ENCODE measurements around the gene FCGBP. TPM values are rescaled to one million over a fixed set of nuclear protein-coding genes. Genes with fewer than 3 reads are reported as not detected.

FCGBP gene
- 100 to 1,000 TPM in 5 of 9 donors, 10 to 100 TPM in 3, 1 to 10 TPM in 1; 1.6 to 785 (median 156) TPM for total RNA-seq
- polyA plus RNA-seq: 1 to 10 TPM; 3.8 to 7.2 (median 4.4) TPM
- long read RNA-seq, donor 1: 0 reads
- long read RNA-seq, donor 2, partial matches to known transcripts: 6 of 6 reads
- long read RNA-seq, donor 2, other reads (novel, unspliced or antisense): 0 of 6 reads
- long read RNA-seq, donor 3: 0 reads
- long read RNA-seq, donor 4, partial matches to known transcripts: 19 of 21 reads
- long read RNA-seq, donor 4, other reads (novel, unspliced or antisense): 2 of 21 reads
- long read RNA-seq, donor 5, full-length matches to known transcripts: 2 of 69 reads
- long read RNA-seq, donor 5, partial matches to known transcripts: 66 of 69 reads
- long read RNA-seq, donor 5, other reads (novel, unspliced or antisense): 1 of 69 reads
- long read RNA-seq, donor 6, partial matches to known transcripts: 6 of 6 reads
- long read RNA-seq, donor 6, other reads (novel, unspliced or antisense): 0 of 6 reads
- long read RNA-seq, donor 7: 0 reads
- long read RNA-seq, donor 8, partial matches to known transcripts: 7 of 7 reads
- long read RNA-seq, donor 8, other reads (novel, unspliced or antisense): 0 of 7 reads
- long read RNA-seq, donor 9, partial matches to known transcripts: 7 of 7 reads
- long read RNA-seq, donor 9, other reads (novel, unspliced or antisense): 0 of 7 reads
- long read RNA-seq, donor 10: 0 reads

- TF ChIP-seq CTCF (IDR thresholded peaks at IDR 0.05): no peak
- no peak for TF ChIP-seq POLR2A (IDR thresholded peaks at IDR 0.05)
- Histone ChIP-seq H3K4me3 (no peak within 1 kb of the TSS), H3K36me3 (replicated peaks in 1 of 2) (no peaks in the 10 kb centered on the region), H3K27ac (no peak within 1 kb of the TSS), H3K27me3 (no peaks in the 10 kb centered on the region), H3K9me3 (replicated peaks in 1 of 3) (peaks cover 0 to 2% (median 0%) of the 10 kb centered on the region in 3 donors), H3K4me1 (replicated peaks in 1 of 2) (no peaks in the 10 kb centered on the region)
- intact Hi-C loops (cut with DNase I): no loop called here
- WGBS, 4 donors: 78 to 88% (median 81%) methylated on average over 4 to 5 of the region's 5 CpGs
- DNase-seq: peak in 1 of 7 donors; percentile 21
Measured at GRCh38 chr19:39934584-39935363, at the start of gene FCGBP. Gene FCGBP (minus strand): TSS chr19:39934634.

- TF ChIP-seq POLR2A (IDR thresholded peaks at IDR 0.05) (no peak), CTCF (IDR thresholded peaks at IDR 0.05) (no peak)
- 88 to 96% (median 95%) methylated on average over 5 of the region's 5 CpGs for WGBS, 4 donors
- H3K27me3 ChIP-seq: no peaks in the 10 kb centered on the region
- peaks cover 0 to 33% of the 10 kb centered on the region in 2 donors for H3K36me3 ChIP-seq (replicated peaks in 1 of 2)
- H3K9me3 ChIP-seq (replicated peaks in 1 of 3): peaks cover 0 to 13% (median 10%) of the 10 kb centered on the region in 3 donors
- DNase-seq: no peak
- intact Hi-C loops (cut with DNase I): no loop called here
- no peak overlapping the region for H3K27ac ChIP-seq
- H3K4me3 ChIP-seq: no peak overlapping the region
- no peaks in the 10 kb centered on the region for H3K4me1 ChIP-seq (replicated peaks in 1 of 2)
Measured at GRCh38 chr19:39983695-39984300, 49.4 kb upstream of the FCGBP start.

- Histone ChIP-seq H3K27ac (no peak overlapping the region), H3K36me3 (replicated peaks in 1 of 2) (peaks cover 0 to 42% of the 10 kb centered on the region in 2 donors), H3K9me3 (replicated peaks in 1 of 3) (peaks cover 0 to 13% (median 10%) of the 10 kb centered on the region in 3 donors), H3K4me1 (replicated peaks in 1 of 2) (no peaks in the 10 kb centered on the region), H3K27me3 (no peaks in the 10 kb centered on the region), H3K4me3 (no peak overlapping the region)
- intact Hi-C loops (cut with DNase I): no loop called here
- TF ChIP-seq POLR2A (IDR thresholded peaks at IDR 0.05): no peak
- DNase-seq: no peak
- WGBS, 4 donors: 90 to 100% (median 98%) methylated on average over 1 of the region's 1 CpG
Measured at GRCh38 chr19:39982883-39983282, 48.4 kb upstream of the FCGBP start.

GRCh38 chr19:39974377-39975155 is 40.1 kb upstream of the FCGBP start:
- intact Hi-C loops (cut with DNase I): no loop called here
- Histone ChIP-seq H3K4me3 (no peak overlapping the region), H3K27ac (no peak overlapping the region), H3K9me3 (replicated peaks in 1 of 3) (no peaks in the 10 kb centered on the region), H3K4me1 (replicated peaks in 1 of 2) (peaks cover 9 to 20% of the 10 kb centered on the region in 2 donors), H3K36me3 (replicated peaks in 1 of 2) (peaks cover 0 to 67% of the 10 kb centered on the region in 2 donors), H3K27me3 (no peaks in the 10 kb centered on the region)
- no peak for TF ChIP-seq CTCF (IDR thresholded peaks at IDR 0.05)
- TF ChIP-seq POLR2A (IDR thresholded peaks at IDR 0.05): no peak
- DNase-seq: no peak
- WGBS, 4 donors: 94 to 97% (median 95%) methylated on average over 18 to 24 of the region's 24 CpGs
